ENCODE results near the gene ELF4. TPM values are rescaled to one million over a fixed set of nuclear protein-coding genes. Genes with fewer than 3 reads are reported as not detected.

ELF4 gene
- total RNA-seq, 1 donor from 2014 or later = 33.6 TPM

- DNase-seq (ENCODE audit: low spot score) = no peak
- Mint-ChIP-seq H3K27ac (no peak overlapping the region), H3K4me3 (ENCODE audit: low read depth) (no peak overlapping the region), H3K36me3 (ENCODE audit: low read depth) (peaks cover 31% of the 10 kb centered on the region), H3K27me3 (ENCODE audit: low read depth) (no peaks in the 10 kb centered on the region), H3K4me1 (ENCODE audit: low read depth) (peaks cover 9% of the 10 kb centered on the region), H3K9me3 (no peaks in the 10 kb centered on the region)
- intact Hi-C loops (cut with micrococcal nuclease) = no loop called here
These were observed 34.5 kb downstream of the ELF4 start for GRCh38 chrX:130075777-130076176.

- Mint-ChIP-seq H3K36me3 (ENCODE audit: low read depth) (peaks cover 32% of the 10 kb centered on the region), H3K4me3 (ENCODE audit: low read depth) (no peak overlapping the region), H3K4me1 (ENCODE audit: low read depth) (peaks cover 2% of the 10 kb centered on the region), H3K27me3 (ENCODE audit: low read depth) (no peaks in the 10 kb centered on the region), H3K9me3 (no peaks in the 10 kb centered on the region), H3K27ac (no peak overlapping the region)
- intact Hi-C loops (cut with micrococcal nuclease) = no loop called here
- no peak for DNase-seq (ENCODE audit: low spot score)
These were observed 38.0 kb downstream of the ELF4 start for GRCh38 chrX:130072345-130072740.

- Mint-ChIP-seq H3K27ac (no peak overlapping the region), H3K27me3 (ENCODE audit: low read depth) (no peaks in the 10 kb centered on the region), H3K4me3 (ENCODE audit: low read depth) (no peak overlapping the region), H3K9me3 (no peaks in the 10 kb centered on the region), H3K4me1 (ENCODE audit: low read depth) (peaks cover 2% of the 10 kb centered on the region), H3K36me3 (ENCODE audit: low read depth) (peaks cover 37% of the 10 kb centered on the region)
- DNase-seq (ENCODE audit: low spot score) = no peak
- intact Hi-C loops (cut with micrococcal nuclease) = no loop called here
These were observed 38.5 kb downstream of the ELF4 start for GRCh38 chrX:130071611-130072344.

- no peak for DNase-seq (ENCODE audit: low spot score)
These were observed 43.2 kb downstream of the ELF4 start for GRCh38 chrX:130066975-130067615.

GRCh38 chrX:130060122-130061069, 49.9 kb downstream of the ELF4 start:
- Mint-ChIP-seq H3K36me3 (ENCODE audit: low read depth) (peaks cover 10% of the 10 kb centered on the region), H3K27ac (peak overlapping the region; percentile 80), H3K4me1 (ENCODE audit: low read depth) (peaks cover 3% of the 10 kb centered on the region), H3K27me3 (ENCODE audit: low read depth) (no peaks in the 10 kb centered on the region), H3K4me3 (ENCODE audit: low read depth) (peak overlapping the region; percentile 76), H3K9me3 (no peaks in the 10 kb centered on the region)
- intact Hi-C loops (cut with micrococcal nuclease) = loop anchor here (1.0 to 2.0 kb wide), 3 partner anchors 128 to 453 kb away; no protein-coding TSS in a partner anchor
- DNase-seq (ENCODE audit: low spot score) = peak; percentile 73

More at GRCh38 chrX:130066975-130067615, 43.2 kb downstream of the ELF4 start:
- peaks cover 33% of the 10 kb centered on the region for H3K36me3 Mint-ChIP-seq (ENCODE audit: low read depth)
- H3K27me3 Mint-ChIP-seq (ENCODE audit: low read depth) = no peaks in the 10 kb centered on the region
- H3K4me3 Mint-ChIP-seq (ENCODE audit: low read depth) = no peak overlapping the region
- H3K27ac Mint-ChIP-seq = no peak overlapping the region
- H3K9me3 Mint-ChIP-seq = no peaks in the 10 kb centered on the region
- intact Hi-C loops (cut with micrococcal nuclease) = no loop called here
- no peaks in the 10 kb centered on the region for H3K4me1 Mint-ChIP-seq (ENCODE audit: low read depth)

- Mint-ChIP-seq H3K27me3 (ENCODE audit: low read depth) (no peaks in the 10 kb centered on the region), H3K4me1 (ENCODE audit: low read depth) (peaks cover 3% of the 10 kb centered on the region), H3K27ac (no peak overlapping the region), H3K4me3 (ENCODE audit: low read depth) (no peak overlapping the region), H3K9me3 (no peaks in the 10 kb centered on the region), H3K36me3 (ENCODE audit: low read depth) (peaks cover 10% of the 10 kb centered on the region)
- intact Hi-C loops (cut with micrococcal nuclease) = no loop called here
- DNase-seq (ENCODE audit: low spot score) = no peak
These were observed 51.6 kb downstream of the ELF4 start for GRCh38 chrX:130058652-130059051.

GRCh38 chrX:130057209-130057608, 53.1 kb downstream of the ELF4 start:
- H3K4me3 Mint-ChIP-seq (ENCODE audit: low read depth) = no peak overlapping the region
- intact Hi-C loops (cut with micrococcal nuclease) = no loop called here

GRCh38 chrX:130055899-130056298, 54.4 kb downstream of the ELF4 start:
- peaks cover 11% of the 10 kb centered on the region for H3K36me3 Mint-ChIP-seq (ENCODE audit: low read depth)
- H3K9me3 Mint-ChIP-seq = no peaks in the 10 kb centered on the region
- peaks cover 3% of the 10 kb centered on the region for H3K4me1 Mint-ChIP-seq (ENCODE audit: low read depth)
- no peaks in the 10 kb centered on the region for H3K27me3 Mint-ChIP-seq (ENCODE audit: low read depth)
- no peak overlapping the region for H3K4me3 Mint-ChIP-seq (ENCODE audit: low read depth)
- DNase-seq (ENCODE audit: low spot score) = no peak
- H3K27ac Mint-ChIP-seq = no peak overlapping the region
- intact Hi-C loops (cut with micrococcal nuclease) = no loop called here

More at GRCh38 chrX:130057209-130057608, 53.1 kb downstream of the ELF4 start:
- Mint-ChIP-seq H3K27ac (no peak overlapping the region), H3K27me3 (ENCODE audit: low read depth) (no peaks in the 10 kb centered on the region), H3K36me3 (ENCODE audit: low read depth) (peaks cover 11% of the 10 kb centered on the region), H3K4me1 (ENCODE audit: low read depth) (peaks cover 3% of the 10 kb centered on the region), H3K9me3 (no peaks in the 10 kb centered on the region)
- DNase-seq (ENCODE audit: low spot score) = no peak

- peaks cover 2% of the 10 kb centered on the region for H3K4me1 Mint-ChIP-seq (ENCODE audit: low read depth)
- no peaks in the 10 kb centered on the region for H3K9me3 Mint-ChIP-seq
- no peaks in the 10 kb centered on the region for H3K27me3 Mint-ChIP-seq (ENCODE audit: low read depth)
- H3K4me3 Mint-ChIP-seq (ENCODE audit: low read depth) = no peak overlapping the region
- no peak for DNase-seq (ENCODE audit: low spot score)
- H3K27ac Mint-ChIP-seq = no peak overlapping the region
- intact Hi-C loops (cut with micrococcal nuclease) = no loop called here
- H3K36me3 Mint-ChIP-seq (ENCODE audit: low read depth) = peaks cover 11% of the 10 kb centered on the region
These were observed 55.2 kb downstream of the ELF4 start for GRCh38 chrX:130055103-130055502.

- Mint-ChIP-seq H3K27me3 (ENCODE audit: low read depth) (no peaks in the 10 kb centered on the region), H3K4me3 (ENCODE audit: low read depth) (no peak overlapping the region), H3K27ac (no peak overlapping the region), H3K9me3 (no peaks in the 10 kb centered on the region), H3K36me3 (ENCODE audit: low read depth) (peaks cover 16% of the 10 kb centered on the region), H3K4me1 (ENCODE audit: low read depth) (no peaks in the 10 kb centered on the region)
- intact Hi-C loops (cut with micrococcal nuclease) = no loop called here
- no peak for DNase-seq (ENCODE audit: low spot score)
These were observed 57.1 kb downstream of the ELF4 start for GRCh38 chrX:130053236-130053635.

GRCh38 chrX:130051176-130051845, 59.0 kb downstream of the ELF4 start:
- H3K4me3 Mint-ChIP-seq (ENCODE audit: low read depth) = no peak overlapping the region

GRCh38 chrX:130049821-130050220, 60.5 kb downstream of the ELF4 start:
- no peak overlapping the region for H3K27ac Mint-ChIP-seq
- intact Hi-C loops (cut with micrococcal nuclease) = no loop called here
- no peaks in the 10 kb centered on the region for H3K27me3 Mint-ChIP-seq (ENCODE audit: low read depth)
- H3K4me1 Mint-ChIP-seq (ENCODE audit: low read depth) = no peaks in the 10 kb centered on the region
- H3K9me3 Mint-ChIP-seq = no peaks in the 10 kb centered on the region
- H3K4me3 Mint-ChIP-seq (ENCODE audit: low read depth) = no peak overlapping the region
- peaks cover 22% of the 10 kb centered on the region for H3K36me3 Mint-ChIP-seq (ENCODE audit: low read depth)
- DNase-seq (ENCODE audit: low spot score) = no peak

More at GRCh38 chrX:130051176-130051845, 59.0 kb downstream of the ELF4 start:
- no peaks in the 10 kb centered on the region for H3K27me3 Mint-ChIP-seq (ENCODE audit: low read depth)
- intact Hi-C loops (cut with micrococcal nuclease) = no loop called here
- H3K36me3 Mint-ChIP-seq (ENCODE audit: low read depth) = peaks cover 25% of the 10 kb centered on the region
- no peaks in the 10 kb centered on the region for H3K9me3 Mint-ChIP-seq
- no peak for DNase-seq (ENCODE audit: low spot score)
- H3K27ac Mint-ChIP-seq = no peak overlapping the region
- H3K4me1 Mint-ChIP-seq (ENCODE audit: low read depth) = no peaks in the 10 kb centered on the region
